SU-DHL-6 (cell line): Measurements from ENCODE around the gene HOMER2.

ENCODE experiments used
- EZH2phosphoT487 ChIP-seq: fragments of 200-600 bp; sonication (generic), shearing (Covaris generic); conservative IDR thresholded peaks from 2 replicates; pipeline ENCODE4 v1.6.1; 2018; ENCODE audit warnings: mild to moderate bottlenecking, antibody characterized with exemption, low read length, moderate library complexity, mixed read lengths
- TF ChIP-seq, protein P1 (sequence below): fragments of 200-600 bp; sonication (generic); IDR thresholded peaks from one replicate; pipeline ENCODE4 v1.5.1; 2017; ENCODE audit warnings: antibody characterized with exemption, mild to moderate bottlenecking, low read length, moderate library complexity; ENCODE audit not compliant: insufficient read depth, poor library complexity, severe bottlenecking

DNA sequence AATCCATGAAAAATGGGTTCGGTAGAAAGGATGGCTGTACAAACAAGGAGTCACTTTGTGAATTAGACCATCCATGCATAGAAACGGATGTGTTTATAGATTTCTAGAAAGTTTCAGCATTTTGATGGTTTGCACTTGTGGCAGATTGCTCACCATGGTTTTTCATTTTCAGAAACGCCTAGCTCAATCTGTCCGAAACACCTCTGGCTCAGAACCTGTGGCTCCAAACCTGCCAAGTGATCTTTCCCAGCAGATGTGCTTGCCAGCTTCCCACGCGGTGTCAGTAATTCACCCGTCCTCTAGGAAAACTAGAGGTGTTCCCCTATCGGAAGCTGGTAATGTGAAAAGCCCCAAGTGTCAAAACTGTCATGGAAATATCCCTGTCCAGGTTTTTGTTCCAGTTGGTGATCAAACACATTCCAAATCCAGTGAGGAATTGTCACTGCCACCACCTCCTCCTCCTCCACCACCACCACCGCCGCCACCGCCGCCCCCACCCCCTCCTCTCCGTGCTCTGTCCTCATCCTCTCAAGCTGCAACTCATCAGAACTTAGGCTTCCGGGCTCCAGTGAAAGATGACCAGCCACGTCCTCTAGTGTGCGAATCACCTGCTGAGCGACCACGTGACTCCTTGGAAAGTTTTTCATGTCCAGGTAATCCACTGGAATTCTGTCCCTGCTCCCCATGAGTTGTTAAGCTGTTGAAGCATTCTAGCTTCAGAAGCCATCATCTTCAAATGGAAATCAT is 121.9 kb downstream of the HOMER2 start:
- TF ChIP-seq, protein P1, sequence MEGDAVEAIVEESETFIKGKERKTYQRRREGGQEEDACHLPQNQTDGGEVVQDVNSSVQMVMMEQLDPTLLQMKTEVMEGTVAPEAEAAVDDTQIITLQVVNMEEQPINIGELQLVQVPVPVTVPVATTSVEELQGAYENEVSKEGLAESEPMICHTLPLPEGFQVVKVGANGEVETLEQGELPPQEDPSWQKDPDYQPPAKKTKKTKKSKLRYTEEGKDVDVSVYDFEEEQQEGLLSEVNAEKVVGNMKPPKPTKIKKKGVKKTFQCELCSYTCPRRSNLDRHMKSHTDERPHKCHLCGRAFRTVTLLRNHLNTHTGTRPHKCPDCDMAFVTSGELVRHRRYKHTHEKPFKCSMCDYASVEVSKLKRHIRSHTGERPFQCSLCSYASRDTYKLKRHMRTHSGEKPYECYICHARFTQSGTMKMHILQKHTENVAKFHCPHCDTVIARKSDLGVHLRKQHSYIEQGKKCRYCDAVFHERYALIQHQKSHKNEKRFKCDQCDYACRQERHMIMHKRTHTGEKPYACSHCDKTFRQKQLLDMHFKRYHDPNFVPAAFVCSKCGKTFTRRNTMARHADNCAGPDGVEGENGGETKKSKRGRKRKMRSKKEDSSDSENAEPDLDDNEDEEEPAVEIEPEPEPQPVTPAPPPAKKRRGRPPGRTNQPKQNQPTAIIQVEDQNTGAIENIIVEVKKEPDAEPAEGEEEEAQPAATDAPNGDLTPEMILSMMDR: no peak
- no peak for TF ChIP-seq EZH2phosphoT487
